AG10803 (cell line): ENCODE data around the gene KCNK6.

Experiments used
- DNase-seq: peaks from one replicate; pipeline ENCODE4 v3.0.0; 2010; ENCODE audit warnings: low read depth
- H3K4me3 ChIP-seq: 2 replicates; pipeline ENCODE4 v1.5.1; 2011; ENCODE audit warnings: mild to moderate bottlenecking, low read length, control low read depth
- CTCF ChIP-seq: conservative IDR thresholded peaks from 2 replicates; pipeline ENCODE4 v1.5.1; 2011; ENCODE audit warnings: mild to moderate bottlenecking, low read length, control low read depth, inconsistent platforms

The KCNK6 gene

GRCh38 chr19:38381138-38381537, 61.5 kb downstream of the KCNK6 start:
- H3K4me3 ChIP-seq, result no peak overlapping the region
- TF ChIP-seq CTCF, result no peak
- DNase-seq, result no peak
